ENCODE results near the gene JAKMIP3.

JAKMIP3 gene

GRCh38 chr10:132065491-132066105 is at the start of gene JAKMIP3:
Gene JAKMIP3 (plus strand): TSS chr10:132065946. CDS start chr10:132104809, 38,863 bp downstream.
- DNase-seq (ENCODE audit: low read depth, low spot score) = no peak

- DNase-seq (ENCODE audit: low read depth, low spot score) = no peak
Measured at GRCh38 chr10:132016514-132016913, 49.2 kb upstream of the JAKMIP3 start.

- no peak for DNase-seq (ENCODE audit: low read depth, low spot score)
Measured at GRCh38 chr10:132018446-132018845, 47.3 kb upstream of the JAKMIP3 start.

GRCh38 chr10:132019366-132019765 is 46.4 kb upstream of the JAKMIP3 start:
- DNase-seq (ENCODE audit: low read depth, low spot score) = no peak

GRCh38 chr10:132020456-132020855 is 45.3 kb upstream of the JAKMIP3 start:
- no peak for DNase-seq (ENCODE audit: low read depth, low spot score)

- DNase-seq (ENCODE audit: low read depth, low spot score) = no peak
Measured at GRCh38 chr10:132021046-132021445, 44.7 kb upstream of the JAKMIP3 start.

- no peak for DNase-seq (ENCODE audit: low read depth, low spot score)
Measured at GRCh38 chr10:132021504-132022143, 44.1 kb upstream of the JAKMIP3 start.

GRCh38 chr10:132022241-132022640 is 43.5 kb upstream of the JAKMIP3 start:
- no peak for DNase-seq (ENCODE audit: low read depth, low spot score)

- peak; percentile 56 for DNase-seq (ENCODE audit: low read depth, low spot score)
Measured at GRCh38 chr10:132023092-132023811, 42.5 kb upstream of the JAKMIP3 start.

- no peak for DNase-seq (ENCODE audit: low read depth, low spot score)
Measured at GRCh38 chr10:132027423-132027983, 38.2 kb upstream of the JAKMIP3 start.

GRCh38 chr10:132028706-132029105 is 37.0 kb upstream of the JAKMIP3 start:
- DNase-seq (ENCODE audit: low read depth, low spot score) = no peak

- DNase-seq (ENCODE audit: low read depth, low spot score) = no peak
Measured at GRCh38 chr10:132030898-132031463, 34.8 kb upstream of the JAKMIP3 start.

GRCh38 chr10:132033632-132034031 is 32.1 kb upstream of the JAKMIP3 start:
- DNase-seq (ENCODE audit: low read depth, low spot score) = no peak

- no peak for DNase-seq (ENCODE audit: low read depth, low spot score)
Measured at GRCh38 chr10:132035476-132035875, 30.3 kb upstream of the JAKMIP3 start.

GRCh38 chr10:132036153-132036886 is 29.4 kb upstream of the JAKMIP3 start:
- no peak for DNase-seq (ENCODE audit: low read depth, low spot score)

GRCh38 chr10:132036887-132037675 is 28.7 kb upstream of the JAKMIP3 start:
- no peak for DNase-seq (ENCODE audit: low read depth, low spot score)

GRCh38 chr10:132037676-132037975 is 28.1 kb upstream of the JAKMIP3 start:
- DNase-seq (ENCODE audit: low read depth, low spot score) = no peak

- no peak for DNase-seq (ENCODE audit: low read depth, low spot score)
Measured at GRCh38 chr10:132039371-132039770, 26.4 kb upstream of the JAKMIP3 start.

GRCh38 chr10:132040046-132040445 is 25.7 kb upstream of the JAKMIP3 start:
- no peak for DNase-seq (ENCODE audit: low read depth, low spot score)

GRCh38 chr10:132041340-132041739 is 24.4 kb upstream of the JAKMIP3 start:
- DNase-seq (ENCODE audit: low read depth, low spot score) = no peak
